Measurements from ENCODE around the gene OPTC.

DNA sequence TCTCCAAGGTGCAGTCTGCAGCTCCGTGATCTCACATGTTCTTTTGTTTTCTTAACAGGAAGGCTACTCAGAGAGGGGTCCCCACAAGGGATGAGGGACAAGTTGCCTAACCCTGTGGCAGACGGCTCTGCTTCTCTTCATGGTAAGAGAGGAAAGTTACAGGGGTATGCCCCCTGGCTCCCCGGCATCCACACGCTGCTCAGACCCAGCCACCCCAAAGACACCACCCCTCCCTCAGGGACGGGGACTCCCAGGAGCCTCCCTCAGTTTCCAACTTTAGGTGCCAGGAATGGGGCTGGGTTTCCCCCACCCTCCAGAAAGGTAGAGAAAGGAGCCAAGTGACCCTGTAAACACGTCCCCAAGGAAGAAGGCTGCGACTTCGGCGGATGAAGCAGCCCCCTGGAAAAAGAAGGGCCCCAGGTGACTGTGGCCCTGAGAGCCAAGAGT is 19.7 kb downstream of the OPTC start:
- TF ChIP-seq POLR2A (IDR thresholded peaks at IDR 0.05) (no peak), CTCF (IDR thresholded peaks at IDR 0.05) (no peak)
